HEK293 (cell line): ENCODE measurements around the gene BTBD3.
A peak's percentile ranks its signal among the peaks of the same experiment; 100 is the strongest.

Experiments
- CTCF ChIA-PET: fragments of 350-600 bp; formaldehyde crosslinking; extraction: SDS; loops from one replicate; lab custom pipeline; 2021; ENCODE audit warnings: antibody characterized with exemption; lab: Yijun Ruan, JAX
- POLR2A ChIA-PET: fragments of 300-600 bp; formaldehyde crosslinking; extraction: SDS; loops from one replicate; lab custom pipeline; 2020; ENCODE audit warnings: antibody characterized with exemption, inconsistent platforms; lab: Yijun Ruan, JAX
- H3K27ac ChIP-seq: fragments of 200-500 bp; sonication (Bioruptor generic); 2 replicates; pipeline ENCODE4 v1.5.1; 2014; ENCODE audit warnings: low read depth, low read length, control low read depth, inconsistent platforms; ENCODE audit errors: extremely low read depth
- H3K36me3 ChIP-seq, 2 experiments: fragments of 200-500 bp in 1 of 2; sonication (Bioruptor generic) in 1 of 2; 1 replicate in 1 of 2; 2 replicates in 1 of 2; pipeline ENCODE4 v1.5.1; 2014 to 2017; ENCODE audit warnings: inconsistent platforms in 2 of 2, low read length in 2 of 2; ENCODE audit not compliant: control insufficient read depth in 2 of 2, insufficient read depth in 1 of 2
- H3K4me1 ChIP-seq: fragments of 200-500 bp; sonication (Bioruptor generic); 2 replicates; pipeline ENCODE4 v1.5.1; 2014; ENCODE audit warnings: mild to moderate bottlenecking, low read length, inconsistent platforms; ENCODE audit not compliant: control insufficient read depth, insufficient read depth
- H3K4me3 ChIP-seq: 2 replicates; pipeline ENCODE4 v1.5.1; 2011; ENCODE audit warnings: low read depth, mild to moderate bottlenecking, control low read depth, low read length, moderate library complexity
- H3K9me3 ChIP-seq: fragments of 200-500 bp; sonication (Bioruptor generic); 2 replicates; pipeline ENCODE4 v1.5.1; 2014; ENCODE audit warnings: low read depth, low read length, inconsistent platforms; ENCODE audit not compliant: control insufficient read depth, insufficient read depth
- BCL11A ChIP-seq: fragments of 450-650 bp; formaldehyde crosslinking; IDR thresholded peaks from 2 replicates; pipeline ENCODE4 v1.5.1; 2016; ENCODE audit warnings: low read depth, missing biosample characterization, missing genetic modification characterization
- HOXA7 ChIP-seq: sonication (generic); formaldehyde crosslinking; IDR thresholded peaks from 2 replicates; pipeline ENCODE4 v1.8.1; 2022; ENCODE audit warnings: missing genetic modification reagents, borderline replicate concordance
- IKZF3 ChIP-seq: fragments of 450-650 bp; IDR thresholded peaks from 2 replicates; pipeline ENCODE4 v1.5.0; 2018; ENCODE audit warnings: missing biosample characterization, mild to moderate bottlenecking, missing genetic modification characterization, moderate library complexity
- SCRT2 ChIP-seq: fragments of 450-650 bp; formaldehyde crosslinking; IDR thresholded peaks from 2 replicates; pipeline ENCODE4 v1.5.1; 2016; ENCODE audit warnings: missing biosample characterization, missing genetic modification characterization
- SETDB1 ChIP-seq: IDR thresholded peaks from one replicate; pipeline ENCODE4 v1.6.1; 2017; ENCODE audit warnings: mild to moderate bottlenecking, low read length, moderate library complexity, mixed read lengths; ENCODE audit not compliant: insufficient read length
- TCF7L2 ChIP-seq: IDR thresholded peaks from 2 replicates; pipeline ENCODE4 v1.6.1; 2011; ENCODE audit warnings: low read depth, mild to moderate bottlenecking, inconsistent platforms, low read length, moderate library complexity, borderline replicate concordance
- YY1 ChIP-seq: fragments of 450-650 bp; formaldehyde crosslinking; IDR thresholded peaks from 2 replicates; pipeline ENCODE4 v1.5.1; 2018; ENCODE audit warnings: missing biosample characterization, missing genetic modification characterization
- ZFHX2 ChIP-seq: fragments of 450-650 bp; formaldehyde crosslinking; conservative IDR thresholded peaks from 2 replicates; pipeline ENCODE4 v1.5.1; 2016; ENCODE audit warnings: missing biosample characterization, missing genetic modification characterization
- ZIC2 ChIP-seq: fragments of 450-650 bp; formaldehyde crosslinking; IDR thresholded peaks from 2 replicates; pipeline ENCODE4 v1.5.1; 2016; ENCODE audit warnings: missing biosample characterization, missing genetic modification characterization
- ZNF157 ChIP-seq: fragments of 450-650 bp; formaldehyde crosslinking; IDR thresholded peaks from 2 replicates; pipeline ENCODE4 v1.5.1; 2016; ENCODE audit warnings: missing biosample characterization, missing genetic modification characterization
- ZNF16 ChIP-seq: fragments of 450-650 bp; formaldehyde crosslinking; IDR thresholded peaks from 2 replicates; pipeline ENCODE4 v1.5.1; 2016; ENCODE audit warnings: low read depth, missing biosample characterization, missing genetic modification characterization
- ZNF184 ChIP-seq: fragments of 450-650 bp; IDR thresholded peaks from 2 replicates; pipeline ENCODE4 v1.5.1; 2018; ENCODE audit warnings: missing biosample characterization, mild to moderate bottlenecking, missing genetic modification characterization
- ZNF2 ChIP-seq: fragments of 450-650 bp; formaldehyde crosslinking; IDR thresholded peaks from 2 replicates; pipeline ENCODE4 v1.5.1; 2016; ENCODE audit warnings: missing biosample characterization, missing genetic modification characterization
- ZNF214 ChIP-seq: fragments of 450-650 bp; formaldehyde crosslinking; IDR thresholded peaks from 2 replicates; pipeline ENCODE4 v1.5.1; 2017; ENCODE audit warnings: missing biosample characterization, mild to moderate bottlenecking, missing genetic modification characterization, borderline replicate concordance
- ZNF24 ChIP-seq: fragments of 450-650 bp; formaldehyde crosslinking; IDR thresholded peaks from 2 replicates; pipeline ENCODE4 v1.5.1; 2016; ENCODE audit warnings: missing biosample characterization, missing genetic modification characterization
- ZNF404 ChIP-seq: fragments of 450-650 bp; formaldehyde crosslinking; IDR thresholded peaks from 2 replicates; pipeline ENCODE4 v1.5.1; 2017; ENCODE audit warnings: missing biosample characterization, missing genetic modification characterization
- ZNF529 ChIP-seq: fragments of 450-650 bp; formaldehyde crosslinking; IDR thresholded peaks from 2 replicates; pipeline ENCODE4 v1.5.1; 2017; ENCODE audit warnings: missing genetic modification characterization, missing biosample characterization; ENCODE audit not compliant: insufficient replicate concordance
- ZNF530 ChIP-seq: fragments of 450-650 bp; formaldehyde crosslinking; IDR thresholded peaks from 2 replicates; pipeline ENCODE4 v1.5.1; 2016; ENCODE audit warnings: low read depth, missing biosample characterization, missing genetic modification characterization
- ZNF561 ChIP-seq: fragments of 450-650 bp; IDR thresholded peaks from 2 replicates; pipeline ENCODE4 v1.5.1; 2018; ENCODE audit warnings: missing biosample characterization, missing genetic modification characterization, borderline replicate concordance
- ZSCAN23 ChIP-seq: fragments of 450-650 bp; formaldehyde crosslinking; IDR thresholded peaks from 2 replicates; pipeline ENCODE4 v1.5.1; 2016; ENCODE audit warnings: missing biosample characterization, missing genetic modification characterization
- ZXDB ChIP-seq: fragments of 450-650 bp; formaldehyde crosslinking; IDR thresholded peaks from 2 replicates; pipeline ENCODE4 v1.5.1; 2016; ENCODE audit warnings: missing biosample characterization, missing genetic modification characterization
- TF ChIP-seq, protein P1 (sequence below): fragments of 450-650 bp; formaldehyde crosslinking; IDR thresholded peaks from 2 replicates; pipeline ENCODE4 v1.5.1; 2016; ENCODE audit warnings: missing biosample characterization, missing genetic modification characterization
- TF ChIP-seq, protein P2 (sequence below): fragments of 450-650 bp; formaldehyde crosslinking; IDR thresholded peaks from 2 replicates; pipeline ENCODE4 v1.5.1; 2016; ENCODE audit warnings: missing biosample characterization, missing genetic modification characterization, borderline replicate concordance
- TF ChIP-seq, protein P3 (sequence below): fragments of 450-650 bp; formaldehyde crosslinking; IDR thresholded peaks from 2 replicates; pipeline ENCODE4 v1.5.1; 2016; ENCODE audit warnings: missing biosample characterization, missing genetic modification characterization
- TF ChIP-seq, protein P4 (sequence below): fragments of 450-650 bp; formaldehyde crosslinking; IDR thresholded peaks from 2 replicates; pipeline ENCODE4 v1.5.1; 2016; ENCODE audit warnings: missing biosample characterization, missing genetic modification characterization

Gene BTBD3

DNA sequence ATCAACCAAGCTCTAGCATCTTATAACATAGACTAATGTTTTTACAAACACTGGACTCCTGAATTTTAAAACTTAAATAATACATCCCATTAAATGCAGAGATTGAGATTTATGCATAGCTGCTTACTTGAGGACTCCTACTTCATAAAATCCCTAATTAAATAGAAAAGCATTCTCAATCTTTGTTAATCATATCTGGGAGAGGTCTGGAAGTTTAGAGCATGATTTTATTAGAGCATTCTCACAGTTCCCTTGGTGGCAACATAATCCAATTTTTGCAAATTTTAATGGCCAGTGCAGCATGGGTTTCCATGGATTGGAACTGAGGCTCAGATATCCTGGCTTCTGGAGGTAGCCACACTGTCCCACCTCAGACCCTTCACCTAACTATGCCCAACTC is 19.5 kb downstream of the BTBD3 start:
- TF ChIP-seq ZNF16 (no peak), ZNF404 (tag by site-specific recombination) (no peak), ZSCAN23 (no peak), YY1 (tag by site-specific recombination) (no peak), ZNF2 (tag by site-specific recombination) (no peak), ZNF561 (no peak), TCF7L2 (no peak), ZFHX2 (tag by site-specific recombination) (no peak), ZNF157 (no peak), ZNF530 (tag by site-specific recombination) (no peak), IKZF3 (tag by site-specific recombination) (no peak), ZXDB (no peak), ZNF184 (tag by site-specific recombination) (no peak), ZNF529 (tag by site-specific recombination) (no peak), SCRT2 (tag by site-specific recombination) (no peak)
- TF ChIP-seq, protein P1, sequence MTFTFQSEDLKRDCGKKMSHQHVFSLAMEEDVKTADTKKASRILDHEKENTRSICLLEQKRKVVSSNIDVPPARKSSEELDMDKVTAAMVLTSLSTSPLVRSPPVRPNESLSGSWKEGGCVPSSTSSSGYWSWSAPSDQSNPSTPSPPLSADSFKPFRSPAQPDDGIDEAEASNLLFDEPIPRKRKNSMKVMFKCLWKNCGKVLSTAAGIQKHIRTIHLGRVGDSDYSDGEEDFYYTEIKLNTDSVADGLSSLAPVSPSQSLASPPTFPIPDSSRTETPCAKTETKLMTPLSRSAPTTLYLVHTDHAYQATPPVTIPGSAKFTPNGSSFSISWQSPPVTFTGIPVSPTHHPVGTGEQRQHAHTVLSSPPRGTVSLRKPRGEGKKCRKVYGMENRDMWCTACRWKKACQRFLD (tag by site-specific recombination) = no peak
- TF ChIP-seq, protein P2, sequence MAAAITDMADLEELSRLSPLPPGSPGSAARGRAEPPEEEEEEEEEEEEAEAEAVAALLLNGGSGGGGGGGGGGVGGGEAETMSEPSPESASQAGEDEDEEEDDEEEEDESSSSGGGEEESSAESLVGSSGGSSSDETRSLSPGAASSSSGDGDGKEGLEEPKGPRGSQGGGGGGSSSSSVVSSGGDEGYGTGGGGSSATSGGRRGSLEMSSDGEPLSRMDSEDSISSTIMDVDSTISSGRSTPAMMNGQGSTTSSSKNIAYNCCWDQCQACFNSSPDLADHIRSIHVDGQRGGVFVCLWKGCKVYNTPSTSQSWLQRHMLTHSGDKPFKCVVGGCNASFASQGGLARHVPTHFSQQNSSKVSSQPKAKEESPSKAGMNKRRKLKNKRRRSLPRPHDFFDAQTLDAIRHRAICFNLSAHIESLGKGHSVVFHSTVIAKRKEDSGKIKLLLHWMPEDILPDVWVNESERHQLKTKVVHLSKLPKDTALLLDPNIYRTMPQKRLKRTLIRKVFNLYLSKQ (tag by site-specific recombination) = no peak
- TF ChIP-seq, protein P3, sequence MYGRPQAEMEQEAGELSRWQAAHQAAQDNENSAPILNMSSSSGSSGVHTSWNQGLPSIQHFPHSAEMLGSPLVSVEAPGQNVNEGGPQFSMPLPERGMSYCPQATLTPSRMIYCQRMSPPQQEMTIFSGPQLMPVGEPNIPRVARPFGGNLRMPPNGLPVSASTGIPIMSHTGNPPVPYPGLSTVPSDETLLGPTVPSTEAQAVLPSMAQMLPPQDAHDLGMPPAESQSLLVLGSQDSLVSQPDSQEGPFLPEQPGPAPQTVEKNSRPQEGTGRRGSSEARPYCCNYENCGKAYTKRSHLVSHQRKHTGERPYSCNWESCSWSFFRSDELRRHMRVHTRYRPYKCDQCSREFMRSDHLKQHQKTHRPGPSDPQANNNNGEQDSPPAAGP (tag by site-specific recombination) = no peak
- TF ChIP-seq, protein P4, sequence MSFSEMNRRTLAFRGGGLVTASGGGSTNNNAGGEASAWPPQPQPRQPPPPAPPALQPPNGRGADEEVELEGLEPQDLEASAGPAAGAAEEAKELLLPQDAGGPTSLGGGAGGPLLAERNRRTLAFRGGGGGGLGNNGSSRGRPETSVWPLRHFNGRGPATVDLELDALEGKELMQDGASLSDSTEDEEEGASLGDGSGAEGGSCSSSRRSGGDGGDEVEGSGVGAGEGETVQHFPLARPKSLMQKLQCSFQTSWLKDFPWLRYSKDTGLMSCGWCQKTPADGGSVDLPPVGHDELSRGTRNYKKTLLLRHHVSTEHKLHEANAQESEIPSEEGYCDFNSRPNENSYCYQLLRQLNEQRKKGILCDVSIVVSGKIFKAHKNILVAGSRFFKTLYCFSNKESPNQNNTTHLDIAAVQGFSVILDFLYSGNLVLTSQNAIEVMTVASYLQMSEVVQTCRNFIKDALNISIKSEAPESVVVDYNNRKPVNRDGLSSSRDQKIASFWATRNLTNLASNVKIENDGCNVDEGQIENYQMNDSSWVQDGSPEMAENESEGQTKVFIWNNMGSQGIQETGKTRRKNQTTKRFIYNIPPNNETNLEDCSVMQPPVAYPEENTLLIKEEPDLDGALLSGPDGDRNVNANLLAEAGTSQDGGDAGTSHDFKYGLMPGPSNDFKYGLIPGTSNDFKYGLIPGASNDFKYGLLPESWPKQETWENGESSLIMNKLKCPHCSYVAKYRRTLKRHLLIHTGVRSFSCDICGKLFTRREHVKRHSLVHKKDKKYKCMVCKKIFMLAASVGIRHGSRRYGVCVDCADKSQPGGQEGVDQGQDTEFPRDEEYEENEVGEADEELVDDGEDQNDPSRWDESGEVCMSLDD (tag by site-specific recombination) = no peak
- no peak overlapping the region for H3K4me3 ChIP-seq
- H3K9me3 ChIP-seq = no peaks in the 10 kb centered on the region
- H3K4me1 ChIP-seq = no peaks in the 10 kb centered on the region
- H3K36me3 ChIP-seq = no peaks in the 10 kb centered on the region
- no peak overlapping the region for H3K27ac ChIP-seq
- ChIA-PET CTCF (no interaction called here), POLR2A (no interaction called here)

DNA sequence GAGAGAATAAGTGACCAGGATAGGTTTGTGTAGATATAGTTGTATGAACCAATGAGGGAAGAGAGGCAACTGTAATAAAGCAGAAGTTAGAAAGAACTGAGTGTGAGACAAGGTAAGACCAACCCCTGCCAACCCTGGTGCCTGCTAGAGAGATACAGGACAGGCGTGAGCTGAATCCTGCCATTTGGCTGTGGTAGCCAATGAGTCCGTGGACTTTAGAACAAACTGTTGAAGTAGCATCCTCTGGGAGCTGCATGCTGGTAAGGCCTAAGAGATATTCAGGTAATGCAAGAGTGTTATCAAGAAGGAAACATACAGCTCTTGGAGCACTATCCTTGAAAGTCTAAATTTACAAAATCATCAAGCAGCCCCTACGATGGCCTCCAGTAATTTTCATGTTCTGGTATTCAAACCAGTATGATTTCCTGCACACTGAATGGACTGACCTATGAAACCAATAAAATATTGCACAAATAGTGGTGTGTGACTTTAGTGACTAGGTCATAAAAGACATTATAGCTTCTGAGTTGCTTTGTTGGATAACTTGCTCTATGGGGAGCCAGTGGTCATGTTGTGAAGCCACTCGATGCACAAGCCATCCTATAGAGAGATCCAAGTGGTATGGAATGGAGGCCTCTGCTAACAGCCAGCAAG is 24.0 kb downstream of the BTBD3 start:
- ChIA-PET POLR2A (interaction anchor here (0.6 kb wide), 1 partner anchor 1716 kb away, joined by 5 read pairs; no protein-coding TSS in a partner anchor), CTCF (interaction anchor here (0.6 to 1.3 kb wide), 2 partner anchors 17 to 95 kb away, joined by 3 read pairs; no protein-coding TSS in a partner anchor)
- H3K36me3 ChIP-seq = no peaks in the 10 kb centered on the region
- H3K27ac ChIP-seq = no peak overlapping the region
- no peaks in the 10 kb centered on the region for H3K9me3 ChIP-seq
- H3K4me3 ChIP-seq = no peak overlapping the region
- no peaks in the 10 kb centered on the region for H3K4me1 ChIP-seq
- TF ChIP-seq SETDB1 = no peak
- no peak for TF ChIP-seq ZNF404 (tag by site-specific recombination)
- no peak for TF ChIP-seq ZNF214 (tag by site-specific recombination)
- peak; percentile 34; the same call in 1 of the 2 replicates for TF ChIP-seq ZIC2 (tag by site-specific recombination)
- TF ChIP-seq HOXA7 = no peak
- TF ChIP-seq BCL11A (tag by site-specific recombination) = no peak
- TF ChIP-seq ZNF24 (tag by site-specific recombination) = no peak
